Astrocyte (in vitro differentiated cells and primary cell): ENCODE results near the gene P4HA3. TPM values are rescaled to one million over a fixed set of nuclear protein-coding genes. Genes with fewer than 3 reads are reported as not detected.

Experiments used
- DNase-seq: peaks from one replicate; pipeline ENCODE4 v3.0.0-alpha.2; 2010; ENCODE audit warnings: low read depth
- FAIRE-seq: peaks from 2 replicates; lab custom pipeline; 2011; peaks lifted over from hg19 to GRCh38; lab: Jason Lieb, UNC
- H2AFZ ChIP-seq: 2 replicates; pipeline ENCODE4 v1.6.0; 2012; ENCODE audit warnings: low read depth, low read length, inconsistent platforms
- H3K27ac ChIP-seq: 2 replicates; pipeline ENCODE4 v1.5.1; 2011; ENCODE audit warnings: low read depth, low read length, inconsistent platforms
- H3K27me3 ChIP-seq: 2 replicates; pipeline ENCODE4 v1.6.0; 2011; ENCODE audit warnings: low read length, inconsistent platforms; ENCODE audit not compliant: insufficient read depth
- H3K36me3 ChIP-seq: 2 replicates; pipeline ENCODE4 v1.5.1; 2011; ENCODE audit warnings: low read length, inconsistent platforms; ENCODE audit not compliant: insufficient read depth
- H3K4me1 ChIP-seq: 2 replicates; pipeline ENCODE4 v1.5.1; 2011; ENCODE audit warnings: low read length, inconsistent platforms; ENCODE audit not compliant: insufficient read depth
- H3K4me2 ChIP-seq: 2 replicates; pipeline ENCODE4 v1.6.0; 2012; ENCODE audit warnings: low read length, inconsistent platforms
- H3K4me3 ChIP-seq: 2 replicates; pipeline ENCODE4 v1.5.1; 2011; ENCODE audit warnings: low read depth, mild to moderate bottlenecking, low read length, inconsistent platforms; ENCODE audit not compliant: insufficient read depth
- H3K79me2 ChIP-seq: 2 replicates; pipeline ENCODE4 v1.6.0; 2012; ENCODE audit warnings: mild to moderate bottlenecking, low read length, inconsistent platforms; ENCODE audit not compliant: insufficient read depth
- H3K9ac ChIP-seq: 2 replicates; pipeline ENCODE4 v1.6.0; 2012; ENCODE audit warnings: mild to moderate bottlenecking, low read length, inconsistent platforms
- H3K9me3 ChIP-seq: 2 replicates; pipeline ENCODE4 v1.5.1; 2012; ENCODE audit warnings: low read depth, mild to moderate bottlenecking, low read length, inconsistent platforms; ENCODE audit not compliant: insufficient read depth
- H4K20me1 ChIP-seq: 2 replicates; pipeline ENCODE4 v1.6.0; 2012; ENCODE audit warnings: low read length, inconsistent platforms; ENCODE audit not compliant: insufficient read depth
- H3K27ac Mint-ChIP-seq: one replicate; pipeline ENCODE4 v1.8.0; 2021; ENCODE audit warnings: mild to moderate bottlenecking, mixed read lengths; ENCODE audit not compliant: unreplicated experiment
- H3K27me3 Mint-ChIP-seq: one replicate; pipeline ENCODE4 v1.8.0; 2021; ENCODE audit warnings: low read depth, mixed read lengths; ENCODE audit not compliant: unreplicated experiment
- H3K36me3 Mint-ChIP-seq: one replicate; pipeline ENCODE4 v1.8.0; 2021; ENCODE audit warnings: low read depth, mixed read lengths; ENCODE audit not compliant: unreplicated experiment
- H3K4me1 Mint-ChIP-seq: one replicate; pipeline ENCODE4 v1.8.0; 2021; ENCODE audit warnings: low read depth, mixed read lengths; ENCODE audit not compliant: unreplicated experiment
- H3K4me3 Mint-ChIP-seq: one replicate; pipeline ENCODE4 v1.8.0; 2021; ENCODE audit warnings: mild to moderate bottlenecking, moderate library complexity, mixed read lengths; ENCODE audit not compliant: unreplicated experiment
- H3K9me3 Mint-ChIP-seq: one replicate; pipeline ENCODE4 v1.8.0; 2021; ENCODE audit warnings: mild to moderate bottlenecking, mixed read lengths; ENCODE audit not compliant: unreplicated experiment
- CTCF ChIP-seq: IDR thresholded peaks from 2 replicates; pipeline ENCODE4 v1.5.1; 2011; ENCODE audit warnings: low read depth, mild to moderate bottlenecking, inconsistent platforms, low read length, moderate library complexity; ENCODE audit not compliant: insufficient read depth
- EZH2 ChIP-seq: IDR thresholded peaks from 2 replicates; pipeline ENCODE4 v1.6.1; 2012; ENCODE audit warnings: mild to moderate bottlenecking, low read length, inconsistent platforms; ENCODE audit not compliant: insufficient read depth
- total RNA-seq: library from RNA; stranded (reverse); gene quantifications from 2 replicates; pipeline ENCODE4 v1.2.1, GENCODE V29; 2021

P4HA3 gene
- total RNA-seq, 1 donor from 2014 or later, result 3.3 TPM

DNA sequence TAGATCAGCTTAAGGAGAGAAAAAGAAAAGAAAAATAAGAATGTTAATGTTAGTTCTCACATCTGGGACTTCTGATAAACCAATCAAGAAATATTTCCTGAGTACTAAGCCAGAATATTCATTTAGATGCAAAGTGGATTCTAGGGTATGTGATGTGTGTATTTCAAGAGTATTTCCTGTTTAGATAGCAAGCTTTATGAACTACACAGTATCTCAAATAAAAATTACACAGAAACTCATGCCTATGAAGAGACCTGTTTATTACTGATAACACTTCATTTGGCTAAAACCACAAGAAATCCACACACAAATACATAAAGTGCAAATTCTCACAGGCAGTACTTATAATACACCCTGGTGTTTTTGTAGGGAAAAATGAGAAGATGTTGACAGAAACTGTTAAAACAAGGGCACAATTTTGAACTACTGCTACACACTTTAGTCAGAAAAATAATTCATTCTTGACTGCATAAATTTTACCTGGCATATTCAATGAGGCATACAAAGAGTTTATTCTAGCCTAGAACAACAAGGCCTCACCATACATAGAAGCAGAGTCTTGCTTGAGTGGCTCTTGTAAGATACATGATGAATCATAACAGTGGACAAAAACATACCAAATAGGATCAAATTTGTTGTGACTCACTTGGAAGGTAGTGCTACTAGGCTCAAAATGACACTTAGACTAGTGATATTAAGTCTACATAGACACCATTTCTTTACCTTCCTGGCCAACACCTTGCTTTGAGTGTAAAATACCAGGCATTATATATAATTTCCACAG lies 18.8 kb upstream of the P4HA3 start:
- Histone ChIP-seq H3K27ac (peak overlapping the region; percentile 54), H3K9ac (peak overlapping the region; percentile 5), H3K9me3 (no peaks in the 10 kb centered on the region), H3K27me3 (no peaks in the 10 kb centered on the region), H3K4me2 (peak overlapping the region; percentile 61), H2AFZ (no peak overlapping the region), H3K36me3 (no peaks in the 10 kb centered on the region), H3K79me2 (no peaks in the 10 kb centered on the region), H4K20me1 (no peaks in the 10 kb centered on the region), H3K4me3 (no peak overlapping the region), H3K4me1 (peaks cover 28% of the 10 kb centered on the region)
- peak; percentile 72 for FAIRE-seq
- Mint-ChIP-seq H3K36me3 (peaks cover 6% of the 10 kb centered on the region), H3K27me3 (no peaks in the 10 kb centered on the region), H3K27ac (peak overlapping the region; percentile 51), H3K4me3 (no peak overlapping the region), H3K9me3 (peaks cover 2% of the 10 kb centered on the region), H3K4me1 (peaks cover 10% of the 10 kb centered on the region)
- DNase-seq, result peak; percentile 78
- TF ChIP-seq EZH2 (no peak), CTCF (no peak)

- Histone ChIP-seq H3K27me3 (no peaks in the 10 kb centered on the region), H3K4me2 (no peak overlapping the region), H3K4me1 (peaks cover 31% of the 10 kb centered on the region), H3K79me2 (no peaks in the 10 kb centered on the region), H3K4me3 (no peak overlapping the region), H3K9ac (no peak overlapping the region), H4K20me1 (no peaks in the 10 kb centered on the region), H3K36me3 (no peaks in the 10 kb centered on the region), H2AFZ (no peak overlapping the region), H3K9me3 (no peaks in the 10 kb centered on the region), H3K27ac (no peak overlapping the region)
- H3K27me3 Mint-ChIP-seq, result no peaks in the 10 kb centered on the region
- TF ChIP-seq CTCF, result no peak
- TF ChIP-seq EZH2, result no peak
- H3K4me3 Mint-ChIP-seq, result no peak overlapping the region
- FAIRE-seq, result no peak
- no peak for DNase-seq
- no peak overlapping the region for H3K27ac Mint-ChIP-seq
- peaks cover 10% of the 10 kb centered on the region for H3K4me1 Mint-ChIP-seq
- H3K36me3 Mint-ChIP-seq, result peaks cover 6% of the 10 kb centered on the region
- peaks cover 2% of the 10 kb centered on the region for H3K9me3 Mint-ChIP-seq
Observed at GRCh38 chr11:74327076-74327475, 15.6 kb upstream of the P4HA3 start.

DNA sequence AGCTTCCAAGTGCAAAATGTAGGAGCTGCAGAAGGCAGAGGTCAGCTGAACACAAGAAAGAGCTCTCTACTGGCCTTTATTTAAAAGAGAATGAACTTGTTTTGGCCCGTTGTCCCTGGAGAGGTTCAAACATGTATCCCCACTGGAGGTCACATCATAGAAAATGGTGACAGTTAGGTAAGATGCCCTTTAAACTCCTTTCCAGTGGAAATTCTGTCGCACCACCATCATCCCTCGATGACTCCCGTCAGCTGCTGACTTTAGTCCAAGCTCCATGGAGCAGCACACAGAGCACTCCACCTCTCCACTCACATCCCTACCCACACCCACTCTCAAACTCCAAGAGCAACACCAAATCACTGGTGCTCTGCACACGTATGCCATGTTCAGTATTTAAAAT lies 15.2 kb upstream of the P4HA3 start:
- Mint-ChIP-seq H3K4me3 (no peak overlapping the region), H3K9me3 (peaks cover 2% of the 10 kb centered on the region), H3K27ac (no peak overlapping the region), H3K36me3 (peaks cover 6% of the 10 kb centered on the region), H3K4me1 (peaks cover 10% of the 10 kb centered on the region), H3K27me3 (no peaks in the 10 kb centered on the region)
- H3K79me2 ChIP-seq, result no peaks in the 10 kb centered on the region
- no peak overlapping the region for H2AFZ ChIP-seq
- no peaks in the 10 kb centered on the region for H3K9me3 ChIP-seq
- TF ChIP-seq EZH2, result no peak
- TF ChIP-seq CTCF, result no peak
- H3K27me3 ChIP-seq, result no peaks in the 10 kb centered on the region
- peaks cover 34% of the 10 kb centered on the region for H3K4me1 ChIP-seq
- no peak overlapping the region for H3K27ac ChIP-seq
- DNase-seq (no peak), FAIRE-seq (no peak)
- no peak overlapping the region for H3K4me2 ChIP-seq
- H4K20me1 ChIP-seq, result no peaks in the 10 kb centered on the region
- no peaks in the 10 kb centered on the region for H3K36me3 ChIP-seq
- no peak overlapping the region for H3K9ac ChIP-seq
- no peak overlapping the region for H3K4me3 ChIP-seq
